Activated B cell treated with CpG ODN at 0.5 μM for 24 hours (primary cell): Measurements from ENCODE around the gene KRT72. TPM values are rescaled to one million over a fixed set of nuclear protein-coding genes. Genes with fewer than 3 reads are reported as not detected.

Experiments
- ATAC-seq: fragments of 200-7000 bp; cut with Tn5 transposase; one replicate; pipeline ENCODE4 v1.10.0; 2021; ENCODE audit warnings: low read depth, mild to moderate bottlenecking, moderate library complexity
- CTCF ChIA-PET: fragments of 350-600 bp; sonication (Branson Sonifier 250); formaldehyde crosslinking; loops from one replicate; lab custom pipeline; 2021; ENCODE audit warnings: antibody characterized with exemption; lab: Charles Lee
- POLR2A ChIA-PET: fragments of 350-600 bp; sonication (Branson Sonifier 250); formaldehyde crosslinking; loops from one replicate; lab custom pipeline; 2021; ENCODE audit warnings: antibody characterized with exemption; lab: Charles Lee
- DNase-seq: peaks from one replicate; pipeline ENCODE4 v3.0.0; 2022
- H3K27ac Mint-ChIP-seq: one replicate; pipeline ENCODE4 v1.8.0; 2020; ENCODE audit warnings: mixed read lengths
- H3K27me3 Mint-ChIP-seq: one replicate; pipeline ENCODE4 v1.8.0; 2021; ENCODE audit warnings: mixed read lengths
- H3K36me3 Mint-ChIP-seq: one replicate; pipeline ENCODE4 v1.8.0; 2021; ENCODE audit warnings: low read depth, mixed read lengths
- H3K4me1 Mint-ChIP-seq: one replicate; pipeline ENCODE4 v1.8.0; 2021; ENCODE audit warnings: mixed read lengths
- H3K4me3 Mint-ChIP-seq: one replicate; pipeline ENCODE4 v1.8.0; 2020; ENCODE audit warnings: mild to moderate bottlenecking, mixed read lengths
- H3K9me3 Mint-ChIP-seq: one replicate; pipeline ENCODE4 v1.8.0; 2020; ENCODE audit warnings: mixed read lengths
- CTCF ChIP-seq: fragments of 200-600 bp; IDR thresholded peaks from one replicate; pipeline ENCODE4 v1.8.0; 2022; ENCODE audit warnings: antibody characterized with exemption, mild to moderate bottlenecking
- intact Hi-C: fragments of 100-400 bp; cut with micrococcal nuclease; formaldehyde crosslinking; loops from one replicate; pipeline ENCODE4 v1.15.1; 2024
- total RNA-seq: library from RNA; stranded (reverse); gene quantifications from 2 replicates; pipeline ENCODE4 v1.2.3, GENCODE V29; 2022

Gene KRT72
- total RNA-seq, 1 donor from 2014 or later = not detected

GRCh38 chr12:52641468-52641867 is 40.2 kb upstream of the KRT72 start:
- POLR2A ChIA-PET = no interaction called here
- DNase-seq = no peak
- H3K9me3 Mint-ChIP-seq = no peaks in the 10 kb centered on the region
- TF ChIP-seq CTCF = no peak
- no peaks in the 10 kb centered on the region for H3K4me1 Mint-ChIP-seq
- no peak for ATAC-seq
- no peaks in the 10 kb centered on the region for H3K36me3 Mint-ChIP-seq
- H3K27me3 Mint-ChIP-seq = peaks cover 12% of the 10 kb centered on the region
- no peak overlapping the region for H3K4me3 Mint-ChIP-seq
- intact Hi-C loops = no loop called here
- CTCF ChIA-PET = no interaction called here
- no peak overlapping the region for H3K27ac Mint-ChIP-seq

DNA sequence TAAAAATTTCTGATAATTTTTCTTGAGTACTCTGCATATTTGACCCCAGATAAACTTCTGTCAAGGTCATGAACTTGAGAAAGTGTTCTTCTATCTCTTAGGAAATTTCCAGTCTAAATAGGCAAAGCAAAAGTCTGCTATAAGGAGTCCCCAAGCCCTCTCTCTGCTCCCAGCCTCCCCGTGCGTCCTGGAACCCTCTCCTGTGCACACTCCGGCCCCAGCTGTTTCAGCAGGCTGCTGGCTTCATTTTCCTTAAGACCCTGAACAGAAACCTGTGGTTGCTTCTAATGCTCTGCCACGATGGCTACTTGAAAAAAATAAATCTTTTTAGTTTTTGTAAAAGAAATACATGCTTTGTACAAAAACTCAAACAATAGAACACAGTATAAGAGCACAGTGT is 36.0 kb upstream of the KRT72 start:
- DNase-seq (no peak), ATAC-seq (no peak)
- H3K36me3 Mint-ChIP-seq = no peaks in the 10 kb centered on the region
- CTCF ChIA-PET = no interaction called here
- H3K4me1 Mint-ChIP-seq = no peaks in the 10 kb centered on the region
- no peak overlapping the region for H3K4me3 Mint-ChIP-seq
- H3K27me3 Mint-ChIP-seq = peaks cover 12% of the 10 kb centered on the region
- H3K27ac Mint-ChIP-seq = no peak overlapping the region
- no peak for TF ChIP-seq CTCF
- POLR2A ChIA-PET = no interaction called here
- H3K9me3 Mint-ChIP-seq = no peaks in the 10 kb centered on the region
- intact Hi-C loops = no loop called here

- Mint-ChIP-seq H3K4me3 (no peak overlapping the region), H3K36me3 (no peaks in the 10 kb centered on the region), H3K9me3 (no peaks in the 10 kb centered on the region), H3K27me3 (peaks cover 14% of the 10 kb centered on the region), H3K4me1 (no peaks in the 10 kb centered on the region), H3K27ac (no peak overlapping the region)
- ChIA-PET POLR2A (no interaction called here), CTCF (no interaction called here)
- DNase-seq = no peak
- intact Hi-C loops = no loop called here
- TF ChIP-seq CTCF = no peak
- no peak for ATAC-seq
These were observed 35.5 kb upstream of the KRT72 start for GRCh38 chr12:52636592-52637258.

DNA sequence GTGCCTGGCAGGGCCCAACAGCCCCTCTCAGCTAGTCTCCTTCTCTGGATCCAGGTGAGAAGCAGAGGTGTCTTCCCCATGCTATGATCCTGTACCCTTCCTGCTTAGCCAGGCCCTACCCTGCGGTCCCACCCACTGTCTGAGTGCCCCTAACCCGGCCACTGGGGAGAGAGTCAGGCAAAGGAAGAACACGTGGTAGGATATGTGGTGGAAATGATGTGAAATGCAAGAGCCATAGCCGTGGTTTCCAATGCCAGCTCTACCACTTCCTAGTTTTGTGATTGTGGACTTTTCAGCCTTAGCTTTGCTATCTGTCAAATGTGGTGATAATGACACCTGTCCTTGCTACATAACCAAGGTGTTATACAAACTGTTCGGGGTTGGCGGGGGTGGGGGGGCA is 34.9 kb upstream of the KRT72 start:
- H3K4me1 Mint-ChIP-seq = no peaks in the 10 kb centered on the region
- ChIA-PET CTCF (no interaction called here), POLR2A (no interaction called here)
- DNase-seq (no peak), ATAC-seq (no peak)
- TF ChIP-seq CTCF = no peak
- peaks cover 14% of the 10 kb centered on the region for H3K27me3 Mint-ChIP-seq
- H3K4me3 Mint-ChIP-seq = no peak overlapping the region
- intact Hi-C loops = no loop called here
- no peaks in the 10 kb centered on the region for H3K9me3 Mint-ChIP-seq
- no peaks in the 10 kb centered on the region for H3K36me3 Mint-ChIP-seq
- no peak overlapping the region for H3K27ac Mint-ChIP-seq

DNA sequence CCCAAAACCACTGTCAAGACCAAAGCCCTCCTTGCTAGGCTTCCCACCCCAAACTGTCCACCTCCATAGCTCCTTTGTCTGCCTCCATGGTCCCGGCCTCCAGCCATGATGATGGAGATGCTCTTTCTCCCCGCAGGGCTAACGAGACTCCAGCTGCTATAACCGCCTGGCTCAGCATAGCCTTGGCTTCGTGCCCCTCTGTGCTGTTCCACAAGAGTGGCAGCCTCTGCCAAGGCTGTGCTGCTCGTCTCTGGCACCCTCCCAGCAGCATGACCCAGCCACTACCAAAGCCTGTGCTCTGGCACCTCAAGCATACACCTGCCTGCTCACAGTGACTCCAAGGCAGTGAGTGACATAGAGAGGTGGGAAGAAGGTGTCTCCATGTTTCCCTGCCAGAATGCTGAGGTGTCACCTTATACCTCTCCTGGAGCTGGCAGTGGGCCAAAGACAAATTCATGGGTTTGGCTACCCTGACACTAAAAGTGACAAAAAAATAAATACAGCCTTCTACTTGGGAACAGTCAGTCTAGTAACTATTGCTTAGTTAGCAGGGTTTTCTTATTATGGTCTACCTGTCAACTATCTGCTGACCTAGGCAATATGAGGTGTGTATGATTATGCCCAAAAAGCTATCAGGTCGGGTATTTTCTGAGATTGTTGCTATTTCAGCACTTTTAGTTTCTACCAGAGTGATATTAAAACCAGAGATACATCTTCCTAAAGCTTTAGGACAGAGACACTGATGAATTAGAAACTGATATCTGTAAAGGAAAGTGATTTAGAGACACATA is 33.2 kb upstream of the KRT72 start:
- intact Hi-C loops = no loop called here
- TF ChIP-seq CTCF = no peak
- Mint-ChIP-seq H3K27ac (no peak overlapping the region), H3K9me3 (no peaks in the 10 kb centered on the region), H3K27me3 (peaks cover 11% of the 10 kb centered on the region), H3K4me3 (no peak overlapping the region), H3K36me3 (no peaks in the 10 kb centered on the region), H3K4me1 (no peaks in the 10 kb centered on the region)
- ChIA-PET POLR2A (no interaction called here), CTCF (no interaction called here)
- no peak for DNase-seq
- no peak for ATAC-seq
